Fibroblast of lung (primary cell): ENCODE results near the gene UQCC2. TPM values are rescaled to one million over a fixed set of nuclear protein-coding genes. Genes with fewer than 3 reads are reported as not detected.

Experiments used
- DNase-seq, 2 donors: peaks; one replicate each; pipeline versions ENCODE4 v3.0.0 to v3.0.0-alpha.2; 2010; ENCODE audit warnings: low read depth in 2 of 2
- H2AFZ ChIP-seq: 2 replicates; pipeline ENCODE4 v1.5.1; 2012; ENCODE audit warnings: low read length, control low read depth, inconsistent platforms
- H3K27ac ChIP-seq: 2 replicates; pipeline ENCODE4 v1.5.1; 2011; ENCODE audit warnings: low read length, control low read depth; ENCODE audit not compliant: insufficient read depth
- H3K27me3 ChIP-seq: 2 replicates; pipeline ENCODE4 v1.5.1; 2011; ENCODE audit warnings: mild to moderate bottlenecking, low read length; ENCODE audit not compliant: control insufficient read depth, insufficient read depth
- H3K36me3 ChIP-seq: 2 replicates; pipeline ENCODE4 v1.5.1; 2011; ENCODE audit warnings: low read length; ENCODE audit not compliant: control insufficient read depth, insufficient read depth
- H3K4me1 ChIP-seq: 2 replicates; pipeline ENCODE4 v1.5.1; 2011; ENCODE audit warnings: low read length; ENCODE audit not compliant: control insufficient read depth, insufficient read depth; ENCODE audit errors: extremely low read depth
- H3K4me2 ChIP-seq: 2 replicates; pipeline ENCODE4 v1.5.1; 2011; ENCODE audit warnings: low read length, control low read depth; ENCODE audit not compliant: insufficient read depth; ENCODE audit errors: extremely low read depth
- H3K4me3 ChIP-seq, 4 experiments: fragments of 200-600 bp in 1 of 4; sonication (generic) in 1 of 4; replicated peaks in 1 of 4; 2 replicates each; pipeline ENCODE4 v1.5.1; 2011 to 2016; ENCODE audit warnings: low read length in 4 of 4, low read depth in 3 of 4, mild to moderate bottlenecking in 3 of 4, control low read depth in 2 of 4, inconsistent platforms in 1 of 4, mixed read lengths in 1 of 4; ENCODE audit not compliant: insufficient read depth in 1 of 4; ENCODE audit errors: control extremely low read depth in 1 of 4
- H3K79me2 ChIP-seq: 2 replicates; pipeline ENCODE4 v1.5.1; 2012; ENCODE audit warnings: mild to moderate bottlenecking, low read length, inconsistent platforms; ENCODE audit not compliant: control insufficient read depth, insufficient read depth
- H3K9ac ChIP-seq: 2 replicates; pipeline ENCODE4 v1.5.1; 2011; ENCODE audit warnings: mild to moderate bottlenecking, low read length, control low read depth; ENCODE audit not compliant: insufficient read depth
- H3K9me3 ChIP-seq: 2 replicates; pipeline ENCODE4 v1.5.1; 2012; ENCODE audit warnings: low read depth, low read length; ENCODE audit not compliant: control insufficient read depth, insufficient read depth
- H4K20me1 ChIP-seq: 2 replicates; pipeline ENCODE4 v1.5.1; 2011; ENCODE audit warnings: low read length; ENCODE audit not compliant: control insufficient read depth, insufficient read depth; ENCODE audit errors: extremely low read depth
- CTCF ChIP-seq, 2 donors: IDR thresholded peaks in 1 of 2; conservative IDR thresholded peaks in 1 of 2; 1 replicate in 1 of 2; 2 replicates in 1 of 2; pipeline ENCODE4 v1.5.1; 2011 to 2012; ENCODE audit warnings: low read length in 2 of 2, control low read depth in 1 of 2, inconsistent platforms in 1 of 2, low read depth in 1 of 2, mild to moderate bottlenecking in 1 of 2
- EZH2 ChIP-seq: IDR thresholded peaks from 2 replicates; pipeline ENCODE4 v1.5.1; 2012; ENCODE audit warnings: low read length, control low read depth, mild to moderate bottlenecking; ENCODE audit errors: missing control alignments
- polyA plus RNA-seq, 2 donors: library from polyadenylated mRNA; depleted of rRNA in 1 of 2; stranded (reverse) in 1 of 2; unstranded in 1 of 2; fragments of >200 nt; gene quantifications; 2 replicates each; pipeline ENCODE4 v1.2.1, GENCODE V29; 2011 to 2012; ENCODE audit warnings: missing spikeins in 1 of 2
- total RNA-seq: library from RNA; depleted of rRNA; stranded (reverse); fragments of >200 nt; gene quantifications from 2 replicates; pipeline ENCODE4 v1.2.1, GENCODE V29; 2014

UQCC2 gene
- total and polyA plus RNA-seq, 2 donors (not counting 1 experiment from before 2014, with no cell fraction given) = 33.8 to 36.5 TPM

DNA sequence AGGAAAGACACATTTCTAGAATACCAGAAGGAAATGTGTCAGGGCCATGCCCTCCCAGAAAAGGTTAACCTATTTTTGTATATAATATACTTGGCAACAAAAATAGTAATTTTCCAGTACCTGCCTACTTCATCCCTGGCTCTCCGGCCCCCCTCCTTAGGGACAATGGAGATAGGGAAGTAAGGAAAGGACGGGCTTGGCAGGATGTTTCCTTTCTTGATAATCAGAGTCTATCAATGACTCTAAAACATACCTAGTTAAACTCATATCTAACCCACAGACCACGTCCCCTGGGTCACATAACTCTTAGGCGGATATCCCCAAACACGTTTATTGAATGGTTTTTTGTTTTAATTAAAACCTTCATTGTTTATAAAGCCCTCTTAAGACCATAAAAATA, 11.8 kb downstream of the UQCC2 start:
- no peak overlapping the region for H3K4me2 ChIP-seq

GRCh38 chr6:33699131-33699530, 12.4 kb downstream of the UQCC2 start:
- TF ChIP-seq CTCF (conservative IDR thresholded peaks at IDR 0.05 in 1 of 2, IDR thresholded peaks at IDR 0.05 in 1 of 2; ENCODE audit: low read depth in 1 of 2, low read length in 2 of 2) (no peak), EZH2 (no peak)
- H3K27me3 ChIP-seq = no peaks in the 10 kb centered on the region
- H3K36me3 ChIP-seq = peaks cover 17% of the 10 kb centered on the region
- peaks cover 1% of the 10 kb centered on the region for H3K79me2 ChIP-seq
- no peak overlapping the region for H3K4me2 ChIP-seq
- no peak overlapping the region for H3K9ac ChIP-seq
- no peak overlapping the region for H2AFZ ChIP-seq
- H3K9me3 ChIP-seq = no peaks in the 10 kb centered on the region
- H3K4me3 ChIP-seq = no peak overlapping the region
- peaks cover 2% of the 10 kb centered on the region for H4K20me1 ChIP-seq
- no peak for DNase-seq
- peaks cover 18% of the 10 kb centered on the region for H3K4me1 ChIP-seq
- H3K27ac ChIP-seq = no peak overlapping the region

More for the DNA sequence above, 11.8 kb downstream of the UQCC2 start:
- peaks cover 1% of the 10 kb centered on the region for H3K79me2 ChIP-seq
- no peak for DNase-seq
- no peak overlapping the region for H2AFZ ChIP-seq
- H4K20me1 ChIP-seq = peaks cover 2% of the 10 kb centered on the region
- no peak overlapping the region for H3K27ac ChIP-seq
- peaks cover 17% of the 10 kb centered on the region for H3K36me3 ChIP-seq
- H3K27me3 ChIP-seq = no peaks in the 10 kb centered on the region
- H3K9ac ChIP-seq = no peak overlapping the region
- TF ChIP-seq CTCF (conservative IDR thresholded peaks at IDR 0.05 in 1 of 2, IDR thresholded peaks at IDR 0.05 in 1 of 2; ENCODE audit: low read depth in 1 of 2, low read length in 2 of 2) (no peak), EZH2 (no peak)
- H3K4me3 ChIP-seq = no peak overlapping the region
- no peaks in the 10 kb centered on the region for H3K9me3 ChIP-seq
- H3K4me1 ChIP-seq = peaks cover 17% of the 10 kb centered on the region

DNA sequence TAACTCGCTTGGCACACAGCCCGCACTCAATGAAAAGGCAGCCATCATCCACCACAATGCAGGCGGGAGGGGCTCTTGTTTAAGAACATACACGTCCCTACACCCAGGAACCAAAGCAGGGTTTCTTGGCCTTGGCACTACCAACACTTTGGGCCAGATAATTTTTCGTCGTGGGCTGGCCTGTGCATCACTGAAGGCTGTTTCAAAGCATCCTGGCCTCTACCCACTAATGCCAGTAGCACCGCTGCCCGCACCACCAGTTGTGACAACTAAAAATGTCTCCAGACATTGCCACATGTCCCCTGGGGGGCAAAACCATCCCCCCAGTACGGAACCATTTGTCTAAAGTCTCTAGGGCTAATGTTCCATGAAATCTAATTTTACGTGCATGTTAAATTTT, 13.0 kb downstream of the UQCC2 start:
- peaks cover 18% of the 10 kb centered on the region for H3K36me3 ChIP-seq
- H3K4me3 ChIP-seq = no peak overlapping the region
- no peak overlapping the region for H2AFZ ChIP-seq
- no peak overlapping the region for H3K9ac ChIP-seq
- peaks cover 1% of the 10 kb centered on the region for H3K79me2 ChIP-seq
- no peaks in the 10 kb centered on the region for H3K27me3 ChIP-seq
- H4K20me1 ChIP-seq = peaks cover 2% of the 10 kb centered on the region
- TF ChIP-seq CTCF (conservative IDR thresholded peaks at IDR 0.05 in 1 of 2, IDR thresholded peaks at IDR 0.05 in 1 of 2; ENCODE audit: low read depth in 1 of 2, low read length in 2 of 2) (no peak), EZH2 (no peak)
- H3K4me1 ChIP-seq = peaks cover 18% of the 10 kb centered on the region
- no peaks in the 10 kb centered on the region for H3K9me3 ChIP-seq
- no peak for DNase-seq
- no peak overlapping the region for H3K27ac ChIP-seq
- no peak overlapping the region for H3K4me2 ChIP-seq
